ENCODE measurements around the gene FEN1.

FEN1 gene

GRCh38 chr11:61797263-61797944 is 4.7 kb downstream of the FEN1 start:
- DNase-seq, result peak; percentile 29 to 38

- no peak for DNase-seq
Measured at GRCh38 chr11:61799665-61800284, 7.1 kb downstream of the FEN1 start.

- no peak for DNase-seq
Measured at GRCh38 chr11:61800331-61801281, 7.9 kb downstream of the FEN1 start.

DNA sequence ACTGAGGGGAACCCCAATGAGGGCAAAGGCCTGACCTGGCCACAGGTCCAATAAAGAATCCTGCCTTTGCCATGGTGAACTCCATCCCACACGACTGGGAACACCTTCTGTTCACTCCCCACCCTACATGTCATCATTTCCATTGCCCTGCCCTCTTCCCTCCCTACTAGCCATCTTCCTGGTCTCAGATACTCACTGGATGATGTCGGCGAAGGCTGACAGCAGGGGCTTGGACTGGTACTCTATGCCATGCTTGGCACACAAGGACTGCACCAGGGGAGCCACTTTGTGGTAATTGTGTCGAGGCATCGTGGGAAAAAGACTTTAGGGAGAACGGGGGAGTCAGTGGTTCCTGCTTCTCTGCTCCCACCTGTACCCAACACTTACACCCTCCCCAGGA is 9.9 kb downstream of the FEN1 start:
- no peak for DNase-seq

- DNase-seq, result no peak
Measured at GRCh38 chr11:61803889-61804647, 11.4 kb downstream of the FEN1 start.

DNA sequence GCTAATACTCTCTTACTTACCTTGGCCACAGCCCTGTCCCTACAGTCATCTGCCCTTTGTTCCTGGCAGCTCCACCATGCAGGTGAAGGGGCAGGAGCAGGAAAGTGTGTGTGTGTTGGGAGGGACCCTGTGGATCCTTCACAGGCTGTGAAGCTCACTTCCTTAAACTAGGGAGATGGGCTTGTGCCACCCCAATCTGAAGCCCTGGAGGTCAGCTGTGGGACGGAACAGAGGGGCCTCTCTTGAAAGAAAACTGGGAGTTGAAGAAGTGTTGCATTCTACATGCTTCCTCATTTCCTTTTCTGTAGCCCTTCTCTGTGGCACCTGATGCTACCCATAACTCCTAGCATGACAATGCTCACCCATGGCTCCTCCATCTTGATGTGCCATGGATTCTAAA is 12.4 kb downstream of the FEN1 start:
- no peak for DNase-seq

DNA sequence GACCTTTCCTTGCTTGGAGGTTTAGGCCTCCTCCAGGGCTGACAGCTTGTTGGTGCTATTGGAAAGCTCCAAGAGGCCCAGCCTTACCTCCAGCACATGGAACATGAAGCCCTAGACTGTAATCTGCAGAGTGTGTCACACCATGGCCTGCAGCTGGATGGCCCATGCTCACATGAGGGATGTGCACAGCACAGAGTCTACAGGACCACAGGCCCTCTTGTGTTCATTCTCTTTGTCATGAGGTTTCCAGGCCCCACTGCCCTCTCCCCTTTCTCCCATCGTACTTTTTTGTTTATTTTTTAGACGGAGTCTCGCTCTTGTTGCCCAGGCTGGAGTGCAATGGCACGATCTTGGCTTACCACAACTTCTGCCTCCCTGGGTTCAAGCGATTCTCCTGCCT is 14.1 kb downstream of the FEN1 start:
- no peak for DNase-seq

- no peak for DNase-seq
Measured at GRCh38 chr11:61810671-61811175, 18.0 kb downstream of the FEN1 start.

DNA sequence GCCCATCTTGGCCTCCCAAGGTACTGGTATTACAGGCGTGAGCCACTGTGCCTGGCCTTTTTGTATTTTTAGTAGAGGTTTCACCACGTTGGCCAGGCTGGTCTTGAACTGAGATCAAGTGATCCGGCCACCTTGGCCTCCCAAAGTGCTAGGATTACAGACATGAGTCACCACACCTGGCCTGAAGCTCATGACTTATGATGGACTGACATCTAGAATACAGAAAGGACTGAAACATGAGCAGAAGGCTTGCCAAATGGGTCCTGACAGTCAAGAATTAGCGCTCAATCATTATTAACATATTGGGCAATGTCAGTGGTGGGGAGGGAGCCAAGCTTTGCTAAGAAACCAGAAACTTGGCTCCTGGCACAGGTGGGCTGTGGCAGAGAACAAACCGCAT is 19.1 kb downstream of the FEN1 start:
- no peak for DNase-seq

GRCh38 chr11:61812736-61813411 is 20.2 kb downstream of the FEN1 start:
- DNase-seq, result no peak

GRCh38 chr11:61814247-61814957 is 21.7 kb downstream of the FEN1 start:
- DNase-seq, result peak in 1 of 2 experiments; percentile 32

GRCh38 chr11:61814958-61815789 is 22.5 kb downstream of the FEN1 start:
- peak; percentile 92 to 94 for DNase-seq

GRCh38 chr11:61815790-61816735 is 23.4 kb downstream of the FEN1 start:
- DNase-seq, result peak; percentile 72 to 75

GRCh38 chr11:61816736-61817455 is 24.2 kb downstream of the FEN1 start, which contains the start of gene FADS1:
TSS of gene FADS1 (minus strand) at chr11:61817003. CDS start at chr11:61816929, 74 bp downstream.
- DNase-seq, result peak; percentile 94 to 96

GRCh38 chr11:61817471-61818202 is 24.9 kb downstream of the FEN1 start:
- DNase-seq, result no peak

DNA sequence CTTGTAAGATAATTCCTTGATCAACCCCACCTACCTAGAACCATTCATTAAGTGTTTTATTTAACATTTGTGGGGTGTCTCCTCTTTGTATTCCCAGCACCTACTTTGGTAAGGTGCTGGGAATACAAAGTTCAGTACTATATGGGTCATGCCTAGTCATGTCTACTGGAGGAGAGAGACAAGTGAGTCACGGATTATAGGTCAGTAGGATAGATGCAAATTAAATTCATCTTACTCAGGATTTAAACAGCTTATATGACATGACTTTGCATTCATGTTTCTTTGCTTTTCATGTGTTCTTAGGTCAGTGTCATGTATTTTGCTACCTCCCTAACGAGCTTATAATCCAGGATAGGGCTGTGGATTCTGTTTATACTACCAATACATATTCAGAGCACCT is 27.5 kb downstream of the FEN1 start:
- DNase-seq, result no peak

GRCh38 chr11:61826930-61827570 is 34.3 kb downstream of the FEN1 start:
- DNase-seq, result no peak

Data from NCI-H1930 (cell line).